Stimulated activated naive CD4-positive, alpha-beta T cell treated with Interleukin-2 at 50 U/mL for 16 hours (primary cell): ENCODE data around the gene CDK5RAP2.

Experiments used
- DNase-seq: peaks from one replicate; lab custom pipeline; 2025; lab: John Stamatoyannopoulos, UW

The CDK5RAP2 gene

GRCh38 chr9:120382453-120382852 is 197.5 kb downstream of the CDK5RAP2 start:
- DNase-seq: no peak

- no peak for DNase-seq
Measured at GRCh38 chr9:120381839-120382238, 198.1 kb downstream of the CDK5RAP2 start.

GRCh38 chr9:120379611-120380010 is 200.4 kb downstream of the CDK5RAP2 start:
- DNase-seq: no peak

GRCh38 chr9:120378680-120379079 is 201.3 kb downstream of the CDK5RAP2 start:
- no peak for DNase-seq

- no peak for DNase-seq
Measured at GRCh38 chr9:120377268-120378159, 202.5 kb downstream of the CDK5RAP2 start.

GRCh38 chr9:120376101-120376500 is 203.9 kb downstream of the CDK5RAP2 start:
- no peak for DNase-seq

GRCh38 chr9:120375316-120375715 is 204.7 kb downstream of the CDK5RAP2 start:
- DNase-seq: no peak

DNA sequence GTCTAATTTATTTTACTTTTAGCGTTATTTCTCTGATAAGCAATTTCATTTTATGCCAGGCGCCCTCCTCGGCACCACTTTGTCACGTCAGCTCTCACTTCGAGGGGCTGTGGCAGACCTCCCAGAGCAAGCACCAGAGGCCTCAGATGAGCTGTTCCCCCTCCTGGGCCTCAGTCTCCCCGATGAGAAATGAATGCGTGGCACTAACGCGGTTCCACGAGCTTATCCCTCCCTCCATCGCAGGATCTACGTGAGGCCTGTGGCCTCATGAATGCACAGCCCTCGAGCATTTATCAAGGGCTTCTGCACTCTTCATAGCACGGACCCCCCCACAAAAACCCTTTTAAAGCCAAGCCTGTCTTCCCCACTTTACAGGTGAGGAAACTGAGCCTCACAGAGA is 205.2 kb downstream of the CDK5RAP2 start:
- DNase-seq: no peak

GRCh38 chr9:120374239-120374638 is 205.7 kb downstream of the CDK5RAP2 start:
- DNase-seq: no peak

DNA sequence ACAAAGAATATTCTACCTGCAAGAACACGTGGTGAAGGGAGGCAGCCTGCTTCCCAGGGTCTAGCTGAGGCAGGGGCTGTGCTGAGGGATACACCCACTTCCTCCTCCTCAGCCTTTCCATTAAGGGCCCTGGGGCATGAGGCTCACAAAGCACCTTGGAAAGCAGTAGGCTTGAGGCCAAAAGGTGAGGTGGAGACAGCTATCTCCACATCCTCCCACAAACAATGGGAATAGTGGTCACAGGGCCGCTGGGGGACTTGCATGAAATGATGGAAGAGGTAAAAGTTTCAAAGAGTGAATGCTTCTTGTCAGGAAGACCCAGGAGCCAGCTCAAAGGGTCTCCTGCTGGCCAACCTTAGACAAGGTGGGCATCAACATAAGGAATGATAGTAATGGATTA is 207.9 kb downstream of the CDK5RAP2 start:
- DNase-seq: no peak

GRCh38 chr9:120369608-120370220 is 210.3 kb downstream of the CDK5RAP2 start:
- DNase-seq: no peak

DNA sequence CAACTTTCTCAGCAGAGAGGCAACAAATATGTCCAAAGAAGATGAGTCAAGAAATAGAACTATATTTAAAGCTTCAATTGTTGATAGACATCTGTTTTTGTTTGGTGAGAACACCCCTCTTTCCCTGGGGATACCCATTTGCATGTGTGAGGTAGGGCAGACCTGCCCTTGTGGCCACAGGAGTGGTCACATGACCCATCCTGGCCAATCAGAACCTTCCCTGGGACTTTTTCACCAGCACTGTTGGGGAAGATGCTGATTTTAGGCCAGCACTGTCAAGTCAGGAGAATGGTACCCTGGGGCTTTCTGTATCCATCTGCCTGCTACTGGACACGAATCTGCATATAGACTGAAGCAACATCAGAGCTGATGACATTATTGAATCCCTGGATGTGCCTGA is 211.2 kb downstream of the CDK5RAP2 start:
- DNase-seq: no peak

DNA sequence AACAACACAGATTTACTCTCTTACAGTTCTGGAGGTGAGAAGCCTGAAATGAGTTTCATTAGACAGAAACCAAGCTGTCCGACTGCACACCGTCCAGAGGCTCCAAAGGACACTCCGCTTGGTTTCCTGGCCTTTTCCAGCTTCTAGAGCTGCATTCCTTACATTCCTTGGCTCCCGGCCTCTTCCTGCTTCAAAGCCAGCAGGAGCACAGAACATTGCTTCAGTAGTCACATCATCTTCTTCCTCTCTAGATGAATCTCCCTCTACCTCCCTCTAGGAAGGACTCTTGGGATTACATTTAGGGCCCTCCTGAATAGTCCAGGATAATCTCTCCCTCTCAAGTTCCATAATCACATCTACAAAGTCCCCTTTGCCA is 213.3 kb downstream of the CDK5RAP2 start:
- no peak for DNase-seq

DNA sequence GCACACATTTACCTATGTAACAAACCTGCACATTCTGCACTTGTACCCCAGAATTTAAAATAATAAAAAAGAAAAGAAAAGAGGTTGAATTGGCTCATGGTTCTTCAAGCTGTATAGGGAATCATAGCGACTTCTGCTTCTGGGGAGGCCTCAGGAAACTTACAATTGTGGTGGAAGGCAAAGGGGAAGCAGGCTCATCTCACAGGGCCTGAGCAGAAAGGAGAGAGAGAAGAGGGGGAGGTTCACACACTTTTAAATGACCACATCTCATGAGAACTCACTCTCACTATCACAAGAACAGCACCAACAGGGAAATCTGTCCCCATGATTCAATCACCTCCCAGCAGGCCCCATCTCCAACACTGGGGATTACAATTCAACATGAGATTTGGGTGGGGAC is 214.6 kb downstream of the CDK5RAP2 start:
- no peak for DNase-seq

GRCh38 chr9:120363697-120364096 is 216.3 kb downstream of the CDK5RAP2 start:
- no peak for DNase-seq

- no peak for DNase-seq
Measured at GRCh38 chr9:120362446-120362845, 217.5 kb downstream of the CDK5RAP2 start.

- DNase-seq: no peak
Measured at GRCh38 chr9:120361551-120361950, 218.4 kb downstream of the CDK5RAP2 start.

DNA sequence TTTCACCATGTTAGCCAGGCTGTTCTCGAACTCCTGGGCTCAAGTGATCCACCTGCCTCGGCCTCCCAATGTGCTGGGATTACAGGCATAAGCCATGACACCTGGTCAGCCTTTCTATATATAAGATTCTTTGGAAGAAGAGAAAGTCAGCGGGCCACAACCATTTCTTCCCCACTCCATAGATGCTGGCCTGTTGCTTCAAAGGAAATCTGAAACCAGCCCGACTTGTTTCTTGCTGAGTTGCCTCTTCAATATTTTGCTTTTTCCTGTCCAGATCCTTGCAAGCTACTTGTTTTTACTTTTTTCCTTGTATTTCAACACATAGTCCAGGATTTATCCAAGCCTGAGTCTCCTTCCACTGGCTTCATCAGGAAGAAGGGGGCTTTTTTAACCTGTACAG is 219.5 kb downstream of the CDK5RAP2 start:
- no peak for DNase-seq

- no peak for DNase-seq
Measured at GRCh38 chr9:120360046-120360445, 219.9 kb downstream of the CDK5RAP2 start.

DNA sequence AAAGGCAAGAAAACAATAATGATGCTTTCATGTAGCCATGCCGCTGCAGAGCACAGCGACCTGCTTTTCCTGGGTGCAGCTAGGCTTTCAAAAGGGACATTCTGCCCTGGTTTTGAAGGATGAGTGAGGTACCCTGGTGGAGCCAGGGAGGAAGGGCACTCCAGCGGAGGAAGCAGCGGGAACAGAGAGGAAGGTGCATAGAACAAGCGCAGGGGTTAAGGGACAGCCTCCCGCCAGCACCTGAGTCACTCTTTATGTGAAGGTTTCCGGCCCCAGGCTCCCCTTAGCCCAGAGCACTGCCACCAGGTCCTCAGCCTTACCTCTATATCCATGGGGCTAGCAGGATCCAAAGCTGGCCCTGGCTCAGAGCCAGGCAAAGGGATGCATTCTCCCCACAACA is 221.1 kb downstream of the CDK5RAP2 start:
- DNase-seq: no peak

DNA sequence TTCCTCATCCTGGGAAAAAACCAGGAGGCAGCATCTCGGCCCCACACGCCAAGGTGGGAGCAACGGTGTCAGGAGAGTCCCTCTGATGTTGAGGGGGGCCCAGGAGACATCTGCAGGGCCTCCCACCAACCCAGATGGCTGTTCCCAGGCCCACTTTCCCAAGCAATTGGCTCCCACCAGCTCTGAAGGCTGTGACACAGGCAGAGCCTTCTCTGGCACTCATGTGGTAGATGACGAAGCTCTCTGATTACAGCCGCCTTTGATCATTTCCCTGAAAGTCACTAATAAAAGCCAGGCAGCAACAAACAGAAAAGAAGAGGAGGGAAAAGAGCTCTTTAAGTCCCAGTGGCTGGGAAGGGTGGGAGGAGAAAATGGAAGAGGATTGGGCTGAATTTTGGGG is 226.5 kb downstream of the CDK5RAP2 start:
- no peak for DNase-seq

- DNase-seq: no peak
Measured at GRCh38 chr9:120351106-120351505, 228.9 kb downstream of the CDK5RAP2 start.

GRCh38 chr9:120350596-120350995 is 229.4 kb downstream of the CDK5RAP2 start:
- DNase-seq: no peak
